Measurements from ENCODE around the gene COMMD9. TPM values are rescaled to one million over a fixed set of nuclear protein-coding genes. Genes with fewer than 3 reads are reported as not detected.
A peak's percentile ranks its signal among the peaks of the same experiment; 100 is the strongest.
"Not testable (repeated sequence)": the region's sequence is repeated elsewhere in the genome, so short reads cannot be mapped to it uniquely, and the experiment has no call there.

The COMMD9 gene
- total and polyA plus RNA-seq, 3 experiments from 2014 or later: 63.6 to 76.1 (median 71.5) TPM

DNA sequence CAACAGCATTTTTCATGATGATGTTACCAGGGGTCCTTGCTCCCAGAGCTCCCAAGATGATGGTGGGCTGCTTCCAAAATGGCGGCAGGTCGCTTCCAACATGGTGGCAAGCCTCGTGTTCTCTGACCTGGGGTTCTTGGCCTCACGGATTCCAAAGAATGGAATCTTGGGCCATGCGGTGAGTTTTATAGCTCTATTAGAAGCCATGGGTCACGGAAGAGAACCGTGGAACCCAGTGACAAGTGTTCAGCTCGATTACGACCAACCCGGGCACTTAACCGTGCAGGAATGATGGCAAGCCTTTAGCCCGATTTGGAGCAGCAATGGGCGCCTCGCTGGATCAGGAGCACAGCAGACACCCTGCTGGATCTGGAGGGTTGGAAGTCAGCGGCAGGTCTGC is 35.7 kb upstream of the COMMD9 start:
- POLR2A ChIA-PET; H3K27ac ChIP-seq (ENCODE audit: low read depth, low read length); H3K36me3 ChIP-seq (ENCODE audit: insufficient read depth, low read length); DNase-seq; H3K9me3 ChIP-seq (ENCODE audit: low read length); H3K9me3 Mint-ChIP-seq; CTCF ChIA-PET; H3K27ac Mint-ChIP-seq; H3K27me3 ChIP-seq (ENCODE audit: insufficient read depth, low read length, poor library complexity, severe bottlenecking); H3K4me1 ChIP-seq (ENCODE audit: insufficient read depth, low read length); H3K4me3 ChIP-seq (ENCODE audit: low read length); H3K27me3 Mint-ChIP-seq; H3K36me3 Mint-ChIP-seq; H3K4me3 Mint-ChIP-seq: not testable (repeated sequence)
- H3K4me1 Mint-ChIP-seq: peaks cover 0 to 26% (median 3%) of the 10 kb centered on the region in 3 donors

DNA sequence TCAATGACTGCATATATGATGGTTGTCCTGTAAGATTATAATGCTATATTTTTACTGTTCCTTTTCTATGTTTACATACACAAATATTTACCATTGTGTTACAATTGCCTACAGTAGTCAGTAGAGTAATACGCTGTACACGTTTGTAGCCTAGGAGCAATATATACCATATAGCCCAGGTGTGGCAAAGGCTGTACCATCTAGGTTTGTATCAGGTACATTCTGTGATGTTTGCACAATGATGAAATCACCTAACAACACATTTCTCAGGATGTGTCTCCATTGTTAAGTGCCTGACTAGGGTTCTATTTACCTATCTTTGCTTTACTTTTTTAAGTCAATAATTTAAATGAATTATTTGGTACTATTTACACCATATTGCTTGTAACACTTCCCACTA is 28.8 kb upstream of the COMMD9 start:
- Mint-ChIP-seq H3K27me3 (peaks cover 8 to 19% of the 10 kb centered on the region in 2 donors), H3K27ac (no peak overlapping the region), H3K9me3 (no peaks in the 10 kb centered on the region), H3K36me3 (no peaks in the 10 kb centered on the region), H3K4me3 (no peak overlapping the region), H3K4me1 (peaks cover under 1 to 25% (median 8%) of the 10 kb centered on the region in 3 donors)
- no peaks in the 10 kb centered on the region for H3K27me3 ChIP-seq (ENCODE audit: insufficient read depth, low read length, poor library complexity, severe bottlenecking)
- no peaks in the 10 kb centered on the region for H3K9me3 ChIP-seq (ENCODE audit: low read length)
- DNase-seq: no peak
- POLR2A ChIA-PET: no interaction called here
- no peak overlapping the region for H3K4me3 ChIP-seq (ENCODE audit: low read length)
- H3K27ac ChIP-seq (ENCODE audit: low read depth, low read length): no peak overlapping the region
- H3K36me3 ChIP-seq (ENCODE audit: insufficient read depth, low read length): no peaks in the 10 kb centered on the region
- H3K4me1 ChIP-seq (ENCODE audit: insufficient read depth, low read length): no peaks in the 10 kb centered on the region
- CTCF ChIA-PET: no interaction called here

DNA sequence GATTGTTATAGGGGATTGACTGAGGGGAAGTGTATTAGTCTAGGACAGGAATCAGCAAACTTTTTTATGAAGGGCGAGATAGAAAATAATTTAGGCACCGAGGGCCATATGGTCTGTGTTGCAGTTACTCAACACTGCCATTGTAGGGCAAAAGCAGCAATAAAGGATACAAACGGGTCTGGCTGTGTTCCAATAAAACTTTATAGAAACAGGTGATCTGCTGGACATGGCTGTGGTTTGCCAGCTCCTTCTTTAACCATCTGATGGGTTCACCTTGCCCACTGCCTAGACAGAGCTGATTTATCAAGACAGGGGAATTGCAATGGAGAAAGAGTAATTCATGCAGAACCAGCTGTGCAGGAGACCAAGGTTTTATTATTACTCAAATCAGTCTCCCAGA is 26.8 kb upstream of the COMMD9 start:
- Mint-ChIP-seq H3K27ac (no peak overlapping the region), H3K27me3 (peaks cover 17 to 18% of the 10 kb centered on the region in 2 donors), H3K4me3 (no peak overlapping the region), H3K36me3 (no peaks in the 10 kb centered on the region), H3K4me1 (peaks cover 1 to 9% (median 8%) of the 10 kb centered on the region in 3 donors), H3K9me3 (no peaks in the 10 kb centered on the region)
- CTCF ChIA-PET: interaction anchor here (1.2 kb wide), 1 partner anchor 177 kb away, joined by 4 read pairs; no protein-coding TSS in a partner anchor
- Histone ChIP-seq H3K9me3 (ENCODE audit: low read length) (no peaks in the 10 kb centered on the region), H3K27me3 (ENCODE audit: insufficient read depth, low read length, poor library complexity, severe bottlenecking) (no peaks in the 10 kb centered on the region), H3K36me3 (ENCODE audit: insufficient read depth, low read length) (no peaks in the 10 kb centered on the region), H3K4me1 (ENCODE audit: insufficient read depth, low read length) (no peaks in the 10 kb centered on the region), H3K4me3 (ENCODE audit: low read length) (no peak overlapping the region), H3K27ac (ENCODE audit: low read depth, low read length) (no peak overlapping the region)
- POLR2A ChIA-PET: no interaction called here
- no peak for DNase-seq

DNA sequence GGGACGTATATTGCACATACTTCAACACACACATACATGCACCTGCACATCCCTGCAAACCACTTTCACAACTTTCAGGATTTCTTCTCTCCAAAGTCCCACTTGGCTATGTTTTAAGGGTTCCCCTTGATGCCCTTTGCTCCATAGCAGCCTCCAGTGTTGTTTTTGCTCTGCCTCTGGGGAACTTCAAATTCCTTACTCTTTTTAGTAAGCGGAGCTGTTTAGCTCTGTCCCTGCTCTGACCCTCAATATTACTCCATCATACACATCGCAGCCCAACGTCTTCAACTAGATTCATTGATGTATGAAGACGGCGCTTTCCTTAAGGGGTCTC is 25.2 kb upstream of the COMMD9 start:
- H3K4me1 ChIP-seq (ENCODE audit: insufficient read depth, low read length): no peaks in the 10 kb centered on the region
- no peak overlapping the region for H3K4me3 ChIP-seq (ENCODE audit: low read length)
- peaks cover 16 to 21% of the 10 kb centered on the region in 2 donors for H3K27me3 Mint-ChIP-seq
- H3K4me1 Mint-ChIP-seq: peaks cover 1 to 9% (median 7%) of the 10 kb centered on the region in 3 donors
- no peaks in the 10 kb centered on the region for H3K36me3 ChIP-seq (ENCODE audit: insufficient read depth, low read length)
- H3K27ac Mint-ChIP-seq: no peak overlapping the region
- H3K27ac ChIP-seq (ENCODE audit: low read depth, low read length): no peak overlapping the region
- ChIA-PET CTCF (no interaction called here), POLR2A (no interaction called here)
- H3K36me3 Mint-ChIP-seq: no peaks in the 10 kb centered on the region
- no peak overlapping the region for H3K4me3 Mint-ChIP-seq
- H3K9me3 ChIP-seq (ENCODE audit: low read length): no peaks in the 10 kb centered on the region
- DNase-seq: no peak
- no peaks in the 10 kb centered on the region for H3K27me3 ChIP-seq (ENCODE audit: insufficient read depth, low read length, poor library complexity, severe bottlenecking)
- no peaks in the 10 kb centered on the region for H3K9me3 Mint-ChIP-seq

DNA sequence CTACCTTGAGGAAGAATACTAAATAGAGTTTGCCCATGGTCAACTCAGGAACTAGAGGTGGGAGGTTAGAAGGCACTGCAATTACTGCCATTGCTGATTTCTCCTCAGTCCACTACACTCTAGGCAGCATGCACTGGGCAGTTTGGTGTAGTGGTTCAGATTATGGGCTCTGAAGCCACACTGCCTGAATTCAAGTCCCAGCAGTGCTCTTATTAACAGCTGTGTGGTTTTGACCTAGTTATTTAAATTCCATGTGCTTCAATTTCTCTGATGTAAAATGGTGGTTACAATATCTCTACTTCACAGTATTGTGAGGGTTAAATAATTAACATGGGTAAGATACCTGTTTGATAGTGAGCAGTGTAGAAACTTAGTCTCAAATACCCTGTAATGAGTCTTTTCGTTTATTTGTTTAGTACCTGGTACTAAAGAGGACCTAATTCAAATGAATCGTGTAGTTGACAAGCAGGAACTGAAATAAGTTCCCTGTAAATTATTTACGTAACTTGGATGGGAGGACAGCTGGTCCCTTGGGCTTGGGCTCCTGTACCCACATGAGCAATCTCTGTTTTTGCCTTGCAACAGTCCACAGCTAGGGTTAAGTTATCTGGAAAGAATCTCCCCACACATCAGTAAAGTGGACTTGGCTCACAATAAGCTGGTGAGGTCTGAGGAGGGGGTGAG is 24.7 kb upstream of the COMMD9 start:
- Histone ChIP-seq H3K36me3 (ENCODE audit: insufficient read depth, low read length) (no peaks in the 10 kb centered on the region), H3K4me3 (ENCODE audit: low read length) (no peak overlapping the region), H3K9me3 (ENCODE audit: low read length) (no peaks in the 10 kb centered on the region), H3K27me3 (ENCODE audit: insufficient read depth, low read length, poor library complexity, severe bottlenecking) (no peaks in the 10 kb centered on the region), H3K27ac (ENCODE audit: low read depth, low read length) (no peak overlapping the region), H3K4me1 (ENCODE audit: insufficient read depth, low read length) (no peaks in the 10 kb centered on the region)
- H3K4me1 Mint-ChIP-seq: peaks cover 1 to 9% (median 7%) of the 10 kb centered on the region in 3 donors
- H3K27ac Mint-ChIP-seq: no peak overlapping the region
- POLR2A ChIA-PET: no interaction called here
- CTCF ChIA-PET: no interaction called here
- DNase-seq: no peak
- no peaks in the 10 kb centered on the region for H3K36me3 Mint-ChIP-seq
- no peaks in the 10 kb centered on the region for H3K9me3 Mint-ChIP-seq
- peaks cover 12 to 25% of the 10 kb centered on the region in 2 donors for H3K27me3 Mint-ChIP-seq
- H3K4me3 Mint-ChIP-seq: no peak overlapping the region

DNA sequence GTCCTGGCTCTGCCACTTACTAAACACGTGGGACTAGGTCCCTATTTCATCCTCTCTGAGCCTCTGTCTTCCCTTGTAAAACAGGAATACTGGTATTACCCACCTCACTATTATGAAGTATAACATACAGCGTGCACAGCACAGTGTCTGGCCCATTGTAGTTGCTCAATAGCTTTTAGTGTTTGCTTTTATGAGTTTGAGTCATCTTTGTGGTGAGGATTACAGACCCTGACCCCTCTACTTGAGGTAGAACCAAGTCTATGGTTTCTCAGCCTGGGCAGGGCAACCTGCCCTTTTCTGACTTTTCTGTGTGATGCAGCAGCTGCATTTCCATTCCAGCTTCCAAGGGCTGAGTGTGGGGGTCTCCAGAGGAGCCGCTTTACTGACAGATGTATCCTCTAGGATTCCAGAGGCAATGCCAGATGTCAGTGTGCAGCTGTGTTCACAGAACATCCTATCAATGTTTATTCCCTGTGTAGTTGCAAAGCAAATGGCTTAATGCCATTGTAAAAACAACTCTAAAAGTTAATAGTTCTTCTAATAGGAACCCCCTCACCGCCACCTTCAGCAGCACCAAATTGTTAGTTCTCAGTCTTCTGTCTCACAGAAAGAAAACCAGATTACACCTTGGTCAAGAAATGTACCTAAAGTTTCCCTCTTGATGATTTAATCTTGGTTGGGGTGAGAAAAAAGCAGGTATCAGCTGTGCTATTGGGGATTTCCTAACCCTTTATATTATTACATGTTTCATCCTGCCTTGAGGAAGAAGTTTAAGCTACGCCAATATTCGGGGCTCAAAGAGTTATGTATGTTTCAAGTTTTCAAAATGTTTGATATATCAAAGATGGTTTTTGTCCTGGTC is 23.6 kb upstream of the COMMD9 start:
- Histone ChIP-seq H3K9me3 (ENCODE audit: low read length) (no peaks in the 10 kb centered on the region), H3K4me3 (ENCODE audit: low read length) (no peak overlapping the region), H3K36me3 (ENCODE audit: insufficient read depth, low read length) (no peaks in the 10 kb centered on the region), H3K4me1 (ENCODE audit: insufficient read depth, low read length) (no peaks in the 10 kb centered on the region), H3K27ac (ENCODE audit: low read depth, low read length) (no peak overlapping the region), H3K27me3 (ENCODE audit: insufficient read depth, low read length, poor library complexity, severe bottlenecking) (no peaks in the 10 kb centered on the region)
- ChIA-PET CTCF (no interaction called here), POLR2A (no interaction called here)
- Mint-ChIP-seq H3K27me3 (peaks cover 12 to 29% of the 10 kb centered on the region in 2 donors), H3K4me3 (peak overlapping the region in 1 of 7 donors; percentile 24), H3K9me3 (no peaks in the 10 kb centered on the region), H3K27ac (no peak overlapping the region), H3K4me1 (peaks cover 1 to 9% (median 7%) of the 10 kb centered on the region in 3 donors), H3K36me3 (no peaks in the 10 kb centered on the region)
- no peak for DNase-seq

DNA sequence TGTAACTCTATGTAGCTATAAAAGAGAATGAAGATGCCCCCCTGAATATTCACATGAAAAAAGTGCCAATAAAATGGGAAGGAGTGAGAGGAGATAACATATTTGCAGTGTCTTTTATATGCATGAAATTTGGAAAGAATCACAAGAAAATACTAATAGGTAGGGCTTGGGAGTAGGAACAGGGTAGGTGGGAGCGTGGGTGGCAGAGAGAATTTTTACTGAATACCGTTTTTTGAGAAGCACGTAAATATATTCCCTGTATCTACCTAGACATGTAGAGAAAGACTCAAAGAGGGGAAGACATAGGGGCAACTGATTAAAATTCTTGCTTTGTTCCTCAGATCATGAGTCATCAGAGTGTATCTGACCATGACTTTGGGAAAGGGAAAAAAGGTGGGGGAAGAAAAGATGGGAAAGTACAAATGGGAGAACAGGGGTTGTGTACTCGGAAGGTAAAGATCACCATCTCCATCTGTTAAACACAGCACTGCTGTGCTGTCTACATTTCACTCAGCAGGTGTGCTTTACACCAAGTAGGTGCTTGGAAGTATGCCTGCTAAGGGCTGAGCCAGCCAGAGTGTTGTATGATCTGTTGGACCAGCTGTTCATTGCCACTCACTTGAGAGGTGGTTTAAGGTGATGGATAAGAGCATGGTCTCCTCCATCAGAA is 22.8 kb upstream of the COMMD9 start:
- ChIA-PET POLR2A (no interaction called here), CTCF (no interaction called here)
- no peak overlapping the region for H3K4me3 Mint-ChIP-seq
- peaks cover 3 to 14% (median 13%) of the 10 kb centered on the region in 3 donors for H3K4me1 Mint-ChIP-seq
- H3K27me3 ChIP-seq (ENCODE audit: insufficient read depth, low read length, poor library complexity, severe bottlenecking): no peaks in the 10 kb centered on the region
- H3K4me1 ChIP-seq (ENCODE audit: insufficient read depth, low read length): no peaks in the 10 kb centered on the region
- H3K36me3 ChIP-seq (ENCODE audit: insufficient read depth, low read length): no peaks in the 10 kb centered on the region
- H3K36me3 Mint-ChIP-seq: no peaks in the 10 kb centered on the region
- H3K27me3 Mint-ChIP-seq: peaks cover 12 to 33% of the 10 kb centered on the region in 2 donors
- H3K4me3 ChIP-seq (ENCODE audit: low read length): no peak overlapping the region
- H3K9me3 Mint-ChIP-seq: no peaks in the 10 kb centered on the region
- no peak for DNase-seq
- no peaks in the 10 kb centered on the region for H3K9me3 ChIP-seq (ENCODE audit: low read length)
- H3K27ac Mint-ChIP-seq: no peak overlapping the region
- no peak overlapping the region for H3K27ac ChIP-seq (ENCODE audit: low read depth, low read length)

DNA sequence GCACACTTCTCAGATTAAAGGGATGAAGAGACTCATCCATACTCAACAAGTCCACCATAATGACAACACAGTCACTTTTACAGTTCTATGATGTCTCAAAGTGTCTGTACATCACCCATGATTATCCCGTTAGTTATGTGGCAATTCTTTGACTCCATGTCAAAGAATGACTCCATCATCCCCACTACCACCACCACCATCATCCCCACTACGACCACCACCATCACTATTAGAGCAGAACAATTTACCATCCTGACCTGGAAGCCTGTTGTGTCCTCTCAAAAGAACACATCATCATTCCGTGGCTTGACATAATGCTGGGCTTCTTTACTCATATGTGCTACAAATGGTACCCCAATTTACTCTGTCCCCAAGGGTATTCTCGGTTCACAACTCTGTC is 20.6 kb upstream of the COMMD9 start:
- H3K36me3 ChIP-seq (ENCODE audit: insufficient read depth, low read length): no peaks in the 10 kb centered on the region
- Mint-ChIP-seq H3K27ac (no peak overlapping the region), H3K4me1 (peaks cover 7 to 22% (median 21%) of the 10 kb centered on the region in 3 donors), H3K4me3 (no peak overlapping the region), H3K36me3 (no peaks in the 10 kb centered on the region), H3K9me3 (peaks cover 0 to 3% (median 0%) of the 10 kb centered on the region in 5 donors), H3K27me3 (peaks cover 12 to 26% of the 10 kb centered on the region in 2 donors)
- H3K9me3 ChIP-seq (ENCODE audit: low read length): no peaks in the 10 kb centered on the region
- H3K4me1 ChIP-seq (ENCODE audit: insufficient read depth, low read length): no peaks in the 10 kb centered on the region
- ChIA-PET POLR2A (no interaction called here), CTCF (interaction anchor here (1.3 kb wide), 1 partner anchor 11 kb away, joined by 3 read pairs; no protein-coding TSS in a partner anchor)
- no peak overlapping the region for H3K4me3 ChIP-seq (ENCODE audit: low read length)
- DNase-seq: no peak
- H3K27me3 ChIP-seq (ENCODE audit: insufficient read depth, low read length, poor library complexity, severe bottlenecking): no peaks in the 10 kb centered on the region
- no peak overlapping the region for H3K27ac ChIP-seq (ENCODE audit: low read depth, low read length)

Data from CD8-positive, alpha-beta memory T cell (primary cell).